ENCODE data around the gene FETUB. TPM values are rescaled to one million over a fixed set of nuclear protein-coding genes. Genes with fewer than 3 reads are reported as not detected.

The FETUB gene
- polyA plus RNA-seq, 3 donors = not detected

GRCh38 chr3:186671051-186671450 lies 30.9 kb downstream of the FETUB start:
- H3K9me3 Mint-ChIP-seq = peaks cover 0 to 2% (median 0%) of the 10 kb centered on the region in 7 donors

GRCh38 chr3:186678604-186679003 lies 38.4 kb downstream of the FETUB start:
- Histone ChIP-seq H3K4me3 (replicated peaks in 1 of 3; ENCODE audit: low read depth in 2 of 3, low read length in 3 of 3) (no peak overlapping the region), H2AFZ (ENCODE audit: insufficient read depth, low read depth, low read length, poor library complexity, severe bottlenecking) (no peak overlapping the region), H3K79me2 (ENCODE audit: insufficient read depth, low read length) (no peaks in the 10 kb centered on the region), H3K27ac (ENCODE audit: low read depth in 1 of 2, low read length in 2 of 2) (no peak overlapping the region), H3K4me1 (ENCODE audit: control insufficient read depth in 1 of 2, insufficient read depth in 2 of 2, low read length in 2 of 2) (no peaks in the 10 kb centered on the region), H3K9ac (ENCODE audit: insufficient read depth, low read length, poor library complexity, severe bottlenecking) (no peak overlapping the region), H3K27me3 (ENCODE audit: control insufficient read depth in 2 of 2, insufficient read depth in 2 of 2, low read length in 2 of 2) (peaks cover 0 to 3% of the 10 kb centered on the region in 2 donors), H3K36me3 (replicated peaks in 1 of 2; ENCODE audit: control insufficient read depth in 1 of 2, insufficient read depth in 2 of 2, low read length in 2 of 2) (no peaks in the 10 kb centered on the region), H3K4me2 (replicated peaks; ENCODE audit: extremely low read depth, low read length, poor library complexity, severe bottlenecking) (no peak overlapping the region), H4K20me1 (ENCODE audit: insufficient read depth, low read length) (no peaks in the 10 kb centered on the region), H3K9me3 (replicated peaks in 1 of 2; ENCODE audit: control insufficient read depth in 1 of 2, insufficient read depth in 1 of 2, low read length in 2 of 2) (peaks cover 0 to under 1% of the 10 kb centered on the region in 2 donors)
- no peak for DNase-seq
- Mint-ChIP-seq H3K4me1 (no peaks in the 10 kb centered on the region), H3K27ac (no peak overlapping the region), H3K27me3 (ENCODE audit: low read depth in 3 of 3) (peaks cover 9 to 34% (median 29%) of the 10 kb centered on the region in 3 donors), H3K36me3 (no peaks in the 10 kb centered on the region), H3K9me3 (peaks cover 0 to 5% (median 2%) of the 10 kb centered on the region in 7 donors), H3K4me3 (no peak overlapping the region)
- intact Hi-C loops (cut with micrococcal nuclease) = no loop called here
- TF ChIP-seq CTCF (IDR thresholded peaks at IDR 0.05) = no peak

More at GRCh38 chr3:186671051-186671450, 30.9 kb downstream of the FETUB start:
- no peaks in the 10 kb centered on the region for H3K9me3 ChIP-seq (replicated peaks in 1 of 2; ENCODE audit: control insufficient read depth in 1 of 2, insufficient read depth in 1 of 2, low read length in 2 of 2)
- H4K20me1 ChIP-seq (ENCODE audit: insufficient read depth, low read length) = no peaks in the 10 kb centered on the region
- H3K27me3 ChIP-seq (ENCODE audit: control insufficient read depth in 2 of 2, insufficient read depth in 2 of 2, low read length in 2 of 2) = peaks cover 2 to 3% of the 10 kb centered on the region in 2 donors
- Mint-ChIP-seq H3K36me3 (no peaks in the 10 kb centered on the region), H3K4me3 (no peak overlapping the region), H3K4me1 (no peaks in the 10 kb centered on the region), H3K27me3 (ENCODE audit: low read depth in 3 of 3) (peaks cover 10 to 26% (median 16%) of the 10 kb centered on the region in 3 donors), H3K27ac (no peak overlapping the region)
- DNase-seq = no peak
- WGBS (ENCODE audit: insufficient coverage) = 100% methylated on average over 1 of the region's 3 CpGs
- intact Hi-C loops (cut with micrococcal nuclease) = no loop called here
- TF ChIP-seq CTCF (IDR thresholded peaks at IDR 0.05) = no peak
- H3K4me3 ChIP-seq (replicated peaks in 1 of 3; ENCODE audit: low read depth in 2 of 3, low read length in 3 of 3) = no peak overlapping the region
- no peak overlapping the region for H3K9ac ChIP-seq (ENCODE audit: insufficient read depth, low read length, poor library complexity, severe bottlenecking)
- H3K4me2 ChIP-seq (replicated peaks; ENCODE audit: extremely low read depth, low read length, poor library complexity, severe bottlenecking) = no peak overlapping the region
- no peaks in the 10 kb centered on the region for H3K79me2 ChIP-seq (ENCODE audit: insufficient read depth, low read length)
- no peak overlapping the region for H2AFZ ChIP-seq (ENCODE audit: insufficient read depth, low read depth, low read length, poor library complexity, severe bottlenecking)
- H3K36me3 ChIP-seq (replicated peaks in 1 of 2; ENCODE audit: control insufficient read depth in 1 of 2, insufficient read depth in 2 of 2, low read length in 2 of 2) = no peaks in the 10 kb centered on the region
- H3K4me1 ChIP-seq (ENCODE audit: control insufficient read depth in 1 of 2, insufficient read depth in 2 of 2, low read length in 2 of 2) = no peaks in the 10 kb centered on the region
- H3K27ac ChIP-seq (ENCODE audit: low read depth in 1 of 2, low read length in 2 of 2) = no peak overlapping the region

Measured in CD14-positive monocyte (primary cell).